COLO668 (cell line): Measurements from ENCODE around the gene RAE1.

ENCODE experiments used
- DNase-seq: peaks from one replicate; lab custom pipeline; 2025; ENCODE audit not compliant: unreplicated experiment; lab: John Stamatoyannopoulos, UW

RAE1 gene

GRCh38 chr20:57385940-57386339 lies 34.9 kb downstream of the RAE1 start:
- DNase-seq: no peak

GRCh38 chr20:57386762-57387161 lies 35.7 kb downstream of the RAE1 start:
- DNase-seq: no peak

- peak; percentile 64 for DNase-seq
These were observed 36.4 kb downstream of the RAE1 start for GRCh38 chr20:57387463-57387862.

- no peak for DNase-seq
These were observed 36.9 kb downstream of the RAE1 start for GRCh38 chr20:57387945-57388371.

- peak; percentile 96 for DNase-seq
These were observed 38.1 kb downstream of the RAE1 start for GRCh38 chr20:57388953-57389694.

GRCh38 chr20:57389695-57390603 lies 38.9 kb downstream of the RAE1 start:
- peak; percentile 58 for DNase-seq

GRCh38 chr20:57390604-57391438 lies 39.8 kb downstream of the RAE1 start, which contains the start of gene RBM38:
Gene RBM38, plus strand, starts transcription at chr20:57391396. Its CDS starts 186 bp downstream, at chr20:57391582.
- DNase-seq: peak; percentile 92

- DNase-seq: peak; percentile 81
These were observed 40.6 kb downstream of the RAE1 start for GRCh38 chr20:57391439-57392301.

GRCh38 chr20:57392512-57393271 lies 41.6 kb downstream of the RAE1 start:
- peak; percentile 74 for DNase-seq

- DNase-seq: peak; percentile 96
These were observed 42.5 kb downstream of the RAE1 start for GRCh38 chr20:57393321-57394120.

- DNase-seq: peak; percentile 57
These were observed 43.3 kb downstream of the RAE1 start for GRCh38 chr20:57394121-57395082.

- peak; percentile 68 for DNase-seq
These were observed 44.3 kb downstream of the RAE1 start for GRCh38 chr20:57395111-57395966.

GRCh38 chr20:57396212-57396983 lies 45.3 kb downstream of the RAE1 start:
- DNase-seq: no peak

- DNase-seq: no peak
These were observed 46.1 kb downstream of the RAE1 start for GRCh38 chr20:57396984-57397692.

- DNase-seq: peak; percentile 46
These were observed 46.6 kb downstream of the RAE1 start for GRCh38 chr20:57397693-57398108.
